HG02981 (cell line): ENCODE data around the gene ARHGEF11.
"Not testable (repeated sequence)": the region's sequence is repeated elsewhere in the genome, so short reads cannot be mapped to it uniquely, and the experiment has no call there.

Source experiments
- ATAC-seq: cut with Tn5 transposase; IDR thresholded peaks from one replicate; pipeline ENCODE4 v1.9.1; 2021; ENCODE audit warnings: mild to moderate bottlenecking, moderate library complexity; ENCODE audit not compliant: unreplicated experiment

Gene ARHGEF11

GRCh38 chr1:157045250-157046218 lies at the start of gene ARHGEF11:
TSS of gene ARHGEF11 (minus strand) at chr1:157045742. CDS start at chr1:157044330, 1,412 bp downstream.
- ATAC-seq = peak; percentile 70

GRCh38 chr1:157095091-157095490 lies 49.5 kb upstream of the ARHGEF11 start:
- no peak for ATAC-seq

- no peak for ATAC-seq
These were observed 47.3 kb upstream of the ARHGEF11 start for GRCh38 chr1:157092831-157093230.

GRCh38 chr1:157091668-157092273 lies 46.2 kb upstream of the ARHGEF11 start:
- no peak for ATAC-seq

- no peak for ATAC-seq
These were observed 45.6 kb upstream of the ARHGEF11 start for GRCh38 chr1:157091186-157091585.

- no peak for ATAC-seq
These were observed 45.2 kb upstream of the ARHGEF11 start for GRCh38 chr1:157090771-157091170.

GRCh38 chr1:157090196-157090647 lies 44.7 kb upstream of the ARHGEF11 start:
- ATAC-seq = no peak

GRCh38 chr1:157089789-157090188 lies 44.2 kb upstream of the ARHGEF11 start:
- no peak for ATAC-seq

GRCh38 chr1:157088607-157089006 lies 43.1 kb upstream of the ARHGEF11 start:
- no peak for ATAC-seq

- ATAC-seq = no peak
These were observed 41.5 kb upstream of the ARHGEF11 start for GRCh38 chr1:157087030-157087429.

GRCh38 chr1:157086299-157086698 lies 40.8 kb upstream of the ARHGEF11 start:
- no peak for ATAC-seq

- ATAC-seq = no peak
These were observed 39.9 kb upstream of the ARHGEF11 start for GRCh38 chr1:157085421-157085820.

- no peak for ATAC-seq
These were observed 39.2 kb upstream of the ARHGEF11 start for GRCh38 chr1:157084720-157085119.

- ATAC-seq = no peak
These were observed 36.2 kb upstream of the ARHGEF11 start for GRCh38 chr1:157081707-157082106.

GRCh38 chr1:157080714-157081113 lies 35.2 kb upstream of the ARHGEF11 start:
- no peak for ATAC-seq

GRCh38 chr1:157077394-157077793 lies 31.9 kb upstream of the ARHGEF11 start:
- no peak for ATAC-seq

GRCh38 chr1:157073944-157074685 lies 28.6 kb upstream of the ARHGEF11 start:
- no peak for ATAC-seq

GRCh38 chr1:157069601-157070000 lies 24.1 kb upstream of the ARHGEF11 start:
- no peak for ATAC-seq

GRCh38 chr1:157059241-157059640 lies 13.7 kb upstream of the ARHGEF11 start:
- not testable (repeated sequence) for ATAC-seq

GRCh38 chr1:157056269-157056668 lies 10.7 kb upstream of the ARHGEF11 start:
- no peak for ATAC-seq

- ATAC-seq = not testable (repeated sequence)
These were observed 10.2 kb upstream of the ARHGEF11 start for GRCh38 chr1:157055729-157056128.
